Liver (tissue), 9 donors: ENCODE results near the gene PRDM2. TPM values are rescaled to one million over a fixed set of nuclear protein-coding genes. Genes with fewer than 3 reads are reported as not detected.

ENCODE experiments used
- DNase-seq: peaks from one replicate; pipeline ENCODE4 v3.0.0-alpha.2; 2017; ENCODE audit warnings: low spot score
- H3K27ac ChIP-seq, 2 donors: one replicate each; pipeline ENCODE4 v1.7.0; 2013; ENCODE audit warnings: inconsistent platforms in 2 of 2, low read length in 2 of 2, control low read depth in 1 of 2, low read depth in 1 of 2, mild to moderate bottlenecking in 1 of 2
- H3K27me3 ChIP-seq, 4 donors: one replicate each; pipeline versions ENCODE4 v1.6.1 to v1.7.0; 2013; ENCODE audit warnings: low read length in 3 of 4, inconsistent platforms in 1 of 4, mild to moderate bottlenecking in 1 of 4, moderate library complexity in 1 of 4; ENCODE audit not compliant: control insufficient read depth in 4 of 4, insufficient read depth in 4 of 4
- H3K36me3 ChIP-seq, 4 donors: one replicate each; pipeline versions ENCODE4 v1.6.1 to v1.7.0; 2013; ENCODE audit warnings: low read length in 3 of 4, mild to moderate bottlenecking in 3 of 4, low read depth in 1 of 4, moderate library complexity in 1 of 4; ENCODE audit not compliant: control insufficient read depth in 4 of 4, insufficient read depth in 3 of 4
- H3K4me1 ChIP-seq, 4 donors: one replicate each; pipeline versions ENCODE4 v1.6.1 to v1.7.0; 2013; ENCODE audit warnings: low read length in 3 of 4, mild to moderate bottlenecking in 3 of 4, moderate library complexity in 1 of 4; ENCODE audit not compliant: control insufficient read depth in 4 of 4, insufficient read depth in 4 of 4
- H3K4me3 ChIP-seq, 3 donors: one replicate each; pipeline versions ENCODE4 v1.6.1 to v1.7.0; 2013; ENCODE audit warnings: low read length in 3 of 3, control low read depth in 1 of 3, low read depth in 1 of 3, mild to moderate bottlenecking in 1 of 3
- H3K9ac ChIP-seq, 2 donors: one replicate each; pipeline ENCODE4 v1.7.0; 2013; ENCODE audit warnings: low read length in 2 of 2, mild to moderate bottlenecking in 2 of 2, moderate library complexity in 2 of 2, control low read depth in 1 of 2, low read depth in 1 of 2
- H3K9me3 ChIP-seq, 4 donors: one replicate each; pipeline versions ENCODE4 v1.6.1 to v1.7.0; 2013; ENCODE audit warnings: low read length in 3 of 4; ENCODE audit not compliant: control insufficient read depth in 4 of 4
- EGR1 ChIP-seq, 2 donors: IDR thresholded peaks; 2 replicates each; pipeline ENCODE4 v1.6.1; 2016 to 2018; ENCODE audit warnings: antibody characterized with exemption in 2 of 2, low read depth in 2 of 2
- FOXA1 ChIP-seq: IDR thresholded peaks from 2 replicates; pipeline ENCODE4 v1.6.1; 2016; ENCODE audit warnings: antibody characterized with exemption
- FOXA2 ChIP-seq: IDR thresholded peaks from 2 replicates; pipeline ENCODE4 v1.6.1; 2016; ENCODE audit warnings: antibody characterized with exemption
- GABPA ChIP-seq, 2 donors: IDR thresholded peaks in 1 of 2; conservative IDR thresholded peaks in 1 of 2; 2 replicates each; pipeline ENCODE4 v1.6.1; 2016; ENCODE audit warnings: antibody characterized with exemption in 2 of 2, mild to moderate bottlenecking in 1 of 2, moderate library complexity in 1 of 2
- HNF4A ChIP-seq, 2 donors: conservative IDR thresholded peaks; 2 replicates each; pipeline ENCODE4 v1.6.1; 2016; ENCODE audit warnings: antibody characterized with exemption in 2 of 2, mild to moderate bottlenecking in 2 of 2
- JUND ChIP-seq, 2 donors: IDR thresholded peaks; 2 replicates each; pipeline ENCODE4 v1.6.1; 2016; ENCODE audit warnings: antibody characterized with exemption in 2 of 2
- NR2F2 ChIP-seq: IDR thresholded peaks from 2 replicates; pipeline ENCODE4 v1.6.1; 2016; ENCODE audit warnings: antibody characterized with exemption
- RAD21 ChIP-seq, 2 donors: IDR thresholded peaks; 2 replicates each; pipeline ENCODE4 v1.6.1; 2016; ENCODE audit warnings: antibody characterized with exemption in 2 of 2, mild to moderate bottlenecking in 2 of 2
- RXRA ChIP-seq, 2 donors: IDR thresholded peaks; 2 replicates each; pipeline ENCODE4 v1.6.1; 2017 to 2018; ENCODE audit warnings: antibody characterized with exemption in 2 of 2, mild to moderate bottlenecking in 1 of 2
- SP1 ChIP-seq: IDR thresholded peaks from 2 replicates; pipeline ENCODE4 v1.6.1; 2018; ENCODE audit warnings: antibody characterized with exemption, mild to moderate bottlenecking
- TAF1 ChIP-seq: conservative IDR thresholded peaks from 2 replicates; pipeline ENCODE4 v1.6.1; 2016; ENCODE audit warnings: antibody characterized with exemption, mild to moderate bottlenecking
- WGBS: extraction: QIAGEN DNeasy Blood & Tissue Kit; methylation state at CpG from one replicate; pipeline ENCODE4 v1.1.7; 2013; 5-methylcytosine and 5-hydroxymethylcytosine counted together
- polyA plus RNA-seq, 2 donors: library from polyadenylated mRNA; stranded (reverse) in 1 of 2; unstranded in 1 of 2; fragments of 200-250 nt in 1 of 2; fragments of >200 nt in 1 of 2; fragmentation: Nextera tagmentation in 1 of 2; extraction: Ambion mirVana in 1 of 2; gene quantifications; one replicate each; pipeline versions ENCODE4 v1.2.1 to v1.2.3, GENCODE V29; 2013 to 2015
- total RNA-seq, 2 donors: library from RNA; depleted of rRNA; stranded (reverse); fragments of >200 nt; gene quantifications; one replicate each; pipeline ENCODE4 v1.2.3, GENCODE V29; 2014
- TF ChIP-seq, protein P1 (sequence below): IDR thresholded peaks from 2 replicates; pipeline ENCODE4 v1.6.1; 2016; ENCODE audit warnings: antibody characterized with exemption
- TF ChIP-seq, protein P2 (sequence below): IDR thresholded peaks from 2 replicates; pipeline ENCODE4 v1.6.1; 2016; ENCODE audit warnings: antibody characterized with exemption
- TF ChIP-seq, protein P3 (sequence below): IDR thresholded peaks from 2 replicates; pipeline ENCODE4 v1.6.1; 2016; ENCODE audit warnings: antibody characterized with exemption
- TF ChIP-seq, protein P4 (sequence below): IDR thresholded peaks from 2 replicates; pipeline ENCODE4 v1.6.1; 2016; ENCODE audit warnings: antibody characterized with exemption, mild to moderate bottlenecking
- donor health status: healthy.
- donor health status: healthy.
- donor health status: healthy.
- donor health status: healthy.
- donor health status: healthy.

Gene PRDM2
- total and polyA plus RNA-seq, 4 donors, result 4.5 to 13.9 (median 7.9) TPM

GRCh38 chr1:13782634-13783360 lies 82.8 kb downstream of the PRDM2 start (continued):
- TF ChIP-seq, protein P1, sequence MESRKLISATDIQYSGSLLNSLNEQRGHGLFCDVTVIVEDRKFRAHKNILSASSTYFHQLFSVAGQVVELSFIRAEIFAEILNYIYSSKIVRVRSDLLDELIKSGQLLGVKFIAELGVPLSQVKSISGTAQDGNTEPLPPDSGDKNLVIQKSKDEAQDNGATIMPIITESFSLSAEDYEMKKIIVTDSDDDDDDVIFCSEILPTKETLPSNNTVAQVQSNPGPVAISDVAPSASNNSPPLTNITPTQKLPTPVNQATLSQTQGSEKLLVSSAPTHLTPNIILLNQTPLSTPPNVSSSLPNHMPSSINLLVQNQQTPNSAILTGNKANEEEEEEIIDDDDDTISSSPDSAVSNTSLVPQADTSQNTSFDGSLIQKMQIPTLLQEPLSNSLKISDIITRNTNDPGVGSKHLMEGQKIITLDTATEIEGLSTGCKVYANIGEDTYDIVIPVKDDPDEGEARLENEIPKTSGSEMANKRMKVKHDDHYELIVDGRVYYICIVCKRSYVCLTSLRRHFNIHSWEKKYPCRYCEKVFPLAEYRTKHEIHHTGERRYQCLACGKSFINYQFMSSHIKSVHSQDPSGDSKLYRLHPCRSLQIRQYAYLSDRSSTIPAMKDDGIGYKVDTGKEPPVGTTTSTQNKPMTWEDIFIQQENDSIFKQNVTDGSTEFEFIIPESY, result no peak
- TF ChIP-seq JUND (IDR thresholded peaks at IDR 0.05) (no peak), RXRA (IDR thresholded peaks at IDR 0.05) (no peak), TAF1 (no peak)

GRCh38 chr1:13783551-13783950 lies 83.6 kb downstream of the PRDM2 start:
- Histone ChIP-seq H3K27ac (no peak overlapping the region), H3K36me3 (peaks cover 0 to 34% (median 21%) of the 10 kb centered on the region in 4 donors), H3K27me3 (no peaks in the 10 kb centered on the region), H3K9me3 (no peaks in the 10 kb centered on the region), H3K4me1 (no peaks in the 10 kb centered on the region), H3K9ac (no peak overlapping the region), H3K4me3 (no peak overlapping the region)
- no peak for TF ChIP-seq GABPA (IDR thresholded peaks at IDR 0.05 in 1 of 2, conservative IDR thresholded peaks at IDR 0.05 in 1 of 2)
- TF ChIP-seq, protein P1, result no peak
- TF ChIP-seq, protein P2, sequence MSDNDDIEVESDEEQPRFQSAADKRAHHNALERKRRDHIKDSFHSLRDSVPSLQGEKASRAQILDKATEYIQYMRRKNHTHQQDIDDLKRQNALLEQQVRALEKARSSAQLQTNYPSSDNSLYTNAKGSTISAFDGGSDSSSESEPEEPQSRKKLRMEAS, result no peak
- TF ChIP-seq JUND (IDR thresholded peaks at IDR 0.05), result no peak
- no peak for TF ChIP-seq TAF1
- TF ChIP-seq SP1, result no peak
- TF ChIP-seq HNF4A (conservative IDR thresholded peaks at IDR 0.05), result no peak
- TF ChIP-seq FOXA1, result no peak
- no peak for TF ChIP-seq RXRA (IDR thresholded peaks at IDR 0.05)
- TF ChIP-seq NR2F2, result no peak
- TF ChIP-seq, protein P3, sequence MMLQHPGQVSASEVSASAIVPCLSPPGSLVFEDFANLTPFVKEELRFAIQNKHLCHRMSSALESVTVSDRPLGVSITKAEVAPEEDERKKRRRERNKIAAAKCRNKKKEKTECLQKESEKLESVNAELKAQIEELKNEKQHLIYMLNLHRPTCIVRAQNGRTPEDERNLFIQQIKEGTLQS, result no peak
- no peak for TF ChIP-seq FOXA2
- no peak for TF ChIP-seq EGR1 (IDR thresholded peaks at IDR 0.05; ENCODE audit: low read depth in 2 of 2)
- TF ChIP-seq, protein P4, sequence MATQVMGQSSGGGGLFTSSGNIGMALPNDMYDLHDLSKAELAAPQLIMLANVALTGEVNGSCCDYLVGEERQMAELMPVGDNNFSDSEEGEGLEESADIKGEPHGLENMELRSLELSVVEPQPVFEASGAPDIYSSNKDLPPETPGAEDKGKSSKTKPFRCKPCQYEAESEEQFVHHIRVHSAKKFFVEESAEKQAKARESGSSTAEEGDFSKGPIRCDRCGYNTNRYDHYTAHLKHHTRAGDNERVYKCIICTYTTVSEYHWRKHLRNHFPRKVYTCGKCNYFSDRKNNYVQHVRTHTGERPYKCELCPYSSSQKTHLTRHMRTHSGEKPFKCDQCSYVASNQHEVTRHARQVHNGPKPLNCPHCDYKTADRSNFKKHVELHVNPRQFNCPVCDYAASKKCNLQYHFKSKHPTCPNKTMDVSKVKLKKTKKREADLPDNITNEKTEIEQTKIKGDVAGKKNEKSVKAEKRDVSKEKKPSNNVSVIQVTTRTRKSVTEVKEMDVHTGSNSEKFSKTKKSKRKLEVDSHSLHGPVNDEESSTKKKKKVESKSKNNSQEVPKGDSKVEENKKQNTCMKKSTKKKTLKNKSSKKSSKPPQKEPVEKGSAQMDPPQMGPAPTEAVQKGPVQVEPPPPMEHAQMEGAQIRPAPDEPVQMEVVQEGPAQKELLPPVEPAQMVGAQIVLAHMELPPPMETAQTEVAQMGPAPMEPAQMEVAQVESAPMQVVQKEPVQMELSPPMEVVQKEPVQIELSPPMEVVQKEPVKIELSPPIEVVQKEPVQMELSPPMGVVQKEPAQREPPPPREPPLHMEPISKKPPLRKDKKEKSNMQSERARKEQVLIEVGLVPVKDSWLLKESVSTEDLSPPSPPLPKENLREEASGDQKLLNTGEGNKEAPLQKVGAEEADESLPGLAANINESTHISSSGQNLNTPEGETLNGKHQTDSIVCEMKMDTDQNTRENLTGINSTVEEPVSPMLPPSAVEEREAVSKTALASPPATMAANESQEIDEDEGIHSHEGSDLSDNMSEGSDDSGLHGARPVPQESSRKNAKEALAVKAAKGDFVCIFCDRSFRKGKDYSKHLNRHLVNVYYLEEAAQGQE, result no peak
- TF ChIP-seq RAD21 (IDR thresholded peaks at IDR 0.05), result no peak
- DNase-seq, result no peak
- WGBS, result 93% methylated on average over 5 of the region's 5 CpGs
